Astrocyte (in vitro differentiated cells and primary cell): ENCODE data around the gene TAF8. TPM values are rescaled to one million over a fixed set of nuclear protein-coding genes. Genes with fewer than 3 reads are reported as not detected.
A peak's percentile ranks its signal among the peaks of the same experiment; 100 is the strongest.

Source experiments
- DNase-seq: peaks from one replicate; pipeline ENCODE4 v3.0.0-alpha.2; 2010; ENCODE audit warnings: low read depth
- FAIRE-seq: peaks from 2 replicates; lab custom pipeline; 2011; peaks lifted over from hg19 to GRCh38; lab: Jason Lieb, UNC
- H2AFZ ChIP-seq: 2 replicates; pipeline ENCODE4 v1.6.0; 2012; ENCODE audit warnings: low read depth, low read length, inconsistent platforms
- H3K27ac ChIP-seq: 2 replicates; pipeline ENCODE4 v1.5.1; 2011; ENCODE audit warnings: low read depth, low read length, inconsistent platforms
- H3K27me3 ChIP-seq: 2 replicates; pipeline ENCODE4 v1.6.0; 2011; ENCODE audit warnings: low read length, inconsistent platforms; ENCODE audit not compliant: insufficient read depth
- H3K36me3 ChIP-seq: 2 replicates; pipeline ENCODE4 v1.5.1; 2011; ENCODE audit warnings: low read length, inconsistent platforms; ENCODE audit not compliant: insufficient read depth
- H3K4me1 ChIP-seq: 2 replicates; pipeline ENCODE4 v1.5.1; 2011; ENCODE audit warnings: low read length, inconsistent platforms; ENCODE audit not compliant: insufficient read depth
- H3K4me2 ChIP-seq: 2 replicates; pipeline ENCODE4 v1.6.0; 2012; ENCODE audit warnings: low read length, inconsistent platforms
- H3K4me3 ChIP-seq: 2 replicates; pipeline ENCODE4 v1.5.1; 2011; ENCODE audit warnings: low read depth, mild to moderate bottlenecking, low read length, inconsistent platforms; ENCODE audit not compliant: insufficient read depth
- H3K79me2 ChIP-seq: 2 replicates; pipeline ENCODE4 v1.6.0; 2012; ENCODE audit warnings: mild to moderate bottlenecking, low read length, inconsistent platforms; ENCODE audit not compliant: insufficient read depth
- H3K9ac ChIP-seq: 2 replicates; pipeline ENCODE4 v1.6.0; 2012; ENCODE audit warnings: mild to moderate bottlenecking, low read length, inconsistent platforms
- H3K9me3 ChIP-seq: 2 replicates; pipeline ENCODE4 v1.5.1; 2012; ENCODE audit warnings: low read depth, mild to moderate bottlenecking, low read length, inconsistent platforms; ENCODE audit not compliant: insufficient read depth
- H4K20me1 ChIP-seq: 2 replicates; pipeline ENCODE4 v1.6.0; 2012; ENCODE audit warnings: low read length, inconsistent platforms; ENCODE audit not compliant: insufficient read depth
- H3K27ac Mint-ChIP-seq: one replicate; pipeline ENCODE4 v1.8.0; 2021; ENCODE audit warnings: mild to moderate bottlenecking, mixed read lengths; ENCODE audit not compliant: unreplicated experiment
- H3K27me3 Mint-ChIP-seq: one replicate; pipeline ENCODE4 v1.8.0; 2021; ENCODE audit warnings: low read depth, mixed read lengths; ENCODE audit not compliant: unreplicated experiment
- H3K36me3 Mint-ChIP-seq: one replicate; pipeline ENCODE4 v1.8.0; 2021; ENCODE audit warnings: low read depth, mixed read lengths; ENCODE audit not compliant: unreplicated experiment
- H3K4me1 Mint-ChIP-seq: one replicate; pipeline ENCODE4 v1.8.0; 2021; ENCODE audit warnings: low read depth, mixed read lengths; ENCODE audit not compliant: unreplicated experiment
- H3K4me3 Mint-ChIP-seq: one replicate; pipeline ENCODE4 v1.8.0; 2021; ENCODE audit warnings: mild to moderate bottlenecking, moderate library complexity, mixed read lengths; ENCODE audit not compliant: unreplicated experiment
- H3K9me3 Mint-ChIP-seq: one replicate; pipeline ENCODE4 v1.8.0; 2021; ENCODE audit warnings: mild to moderate bottlenecking, mixed read lengths; ENCODE audit not compliant: unreplicated experiment
- CTCF ChIP-seq: IDR thresholded peaks from 2 replicates; pipeline ENCODE4 v1.5.1; 2011; ENCODE audit warnings: low read depth, mild to moderate bottlenecking, inconsistent platforms, low read length, moderate library complexity; ENCODE audit not compliant: insufficient read depth
- EZH2 ChIP-seq: IDR thresholded peaks from 2 replicates; pipeline ENCODE4 v1.6.1; 2012; ENCODE audit warnings: mild to moderate bottlenecking, low read length, inconsistent platforms; ENCODE audit not compliant: insufficient read depth
- total RNA-seq: library from RNA; stranded (reverse); gene quantifications from 2 replicates; pipeline ENCODE4 v1.2.1, GENCODE V29; 2021

The TAF8 gene
- total RNA-seq, 1 donor from 2014 or later, result 14.8 TPM

GRCh38 chr6:42103216-42103615 is 52.9 kb downstream of the TAF8 start:
- FAIRE-seq, result no peak
- Mint-ChIP-seq H3K27ac (no peak overlapping the region), H3K36me3 (peaks cover 8% of the 10 kb centered on the region)

GRCh38 chr6:42103753-42104094 is 53.4 kb downstream of the TAF8 start:
- peak overlapping the region; percentile 80 for H2AFZ ChIP-seq
- H3K9ac ChIP-seq, result no peak overlapping the region
- H3K9me3 Mint-ChIP-seq, result no peaks in the 10 kb centered on the region
- H4K20me1 ChIP-seq, result no peaks in the 10 kb centered on the region
- no peak for FAIRE-seq
- H3K27me3 Mint-ChIP-seq, result peaks cover 7% of the 10 kb centered on the region
- H3K36me3 ChIP-seq, result no peaks in the 10 kb centered on the region
- no peaks in the 10 kb centered on the region for H3K9me3 ChIP-seq
- DNase-seq, result no peak
- no peak overlapping the region for H3K4me3 Mint-ChIP-seq
- peak overlapping the region; percentile 72 for H3K4me2 ChIP-seq
- H3K36me3 Mint-ChIP-seq, result peaks cover 8% of the 10 kb centered on the region
- H3K27ac ChIP-seq, result no peak overlapping the region
- H3K27ac Mint-ChIP-seq, result no peak overlapping the region
- H3K4me1 Mint-ChIP-seq, result peaks cover 16% of the 10 kb centered on the region
- TF ChIP-seq EZH2, result no peak
- no peak for TF ChIP-seq CTCF
- no peak overlapping the region for H3K4me3 ChIP-seq
- H3K27me3 ChIP-seq, result no peaks in the 10 kb centered on the region
- H3K4me1 ChIP-seq, result peaks cover 26% of the 10 kb centered on the region
- H3K79me2 ChIP-seq, result no peaks in the 10 kb centered on the region

More at GRCh38 chr6:42103216-42103615, 52.9 kb downstream of the TAF8 start:
- Mint-ChIP-seq H3K9me3 (no peaks in the 10 kb centered on the region), H3K27me3 (peaks cover 7% of the 10 kb centered on the region), H3K4me1 (peaks cover 16% of the 10 kb centered on the region), H3K4me3 (no peak overlapping the region)
- no peak overlapping the region for H3K9ac ChIP-seq
- TF ChIP-seq EZH2 (no peak), CTCF (no peak)
- H4K20me1 ChIP-seq, result no peaks in the 10 kb centered on the region
- H3K27ac ChIP-seq, result no peak overlapping the region
- H3K79me2 ChIP-seq, result no peaks in the 10 kb centered on the region
- H3K36me3 ChIP-seq, result no peaks in the 10 kb centered on the region
- H3K4me3 ChIP-seq, result no peak overlapping the region
- H3K4me1 ChIP-seq, result peaks cover 26% of the 10 kb centered on the region
- no peak for DNase-seq
- no peak overlapping the region for H2AFZ ChIP-seq
- no peaks in the 10 kb centered on the region for H3K9me3 ChIP-seq
- no peaks in the 10 kb centered on the region for H3K27me3 ChIP-seq
- H3K4me2 ChIP-seq, result no peak overlapping the region

GRCh38 chr6:42104095-42104803 is 53.9 kb downstream of the TAF8 start:
- Histone ChIP-seq H3K4me3 (peak overlapping the region; percentile 28), H3K27ac (no peak overlapping the region), H3K79me2 (no peaks in the 10 kb centered on the region), H3K27me3 (no peaks in the 10 kb centered on the region), H4K20me1 (no peaks in the 10 kb centered on the region), H3K36me3 (no peaks in the 10 kb centered on the region), H3K9ac (peak overlapping the region; percentile 50), H2AFZ (peak overlapping the region; percentile 80), H3K4me1 (peaks cover 23% of the 10 kb centered on the region), H3K4me2 (peak overlapping the region; percentile 72), H3K9me3 (no peaks in the 10 kb centered on the region)
- peaks cover 8% of the 10 kb centered on the region for H3K36me3 Mint-ChIP-seq
- H3K27me3 Mint-ChIP-seq, result peaks cover 7% of the 10 kb centered on the region
- no peaks in the 10 kb centered on the region for H3K9me3 Mint-ChIP-seq
- peaks cover 16% of the 10 kb centered on the region for H3K4me1 Mint-ChIP-seq
- no peak overlapping the region for H3K4me3 Mint-ChIP-seq
- DNase-seq, result no peak
- H3K27ac Mint-ChIP-seq, result no peak overlapping the region
- peak; percentile 46 for TF ChIP-seq CTCF
- peak; percentile 29 for TF ChIP-seq EZH2
- no peak for FAIRE-seq
